H9 (cell line): ENCODE data around the gene TDRD1. TPM values are rescaled to one million over a fixed set of nuclear protein-coding genes. Genes with fewer than 3 reads are reported as not detected.

Experiments
- DNase-seq: peaks from one replicate; pipeline ENCODE4 v3.0.0-alpha.2; 2017
- H2AFZ ChIP-seq: one replicate; pipeline ENCODE4 v1.6.1; 2013; ENCODE audit warnings: mild to moderate bottlenecking, low read length, control low read depth, moderate library complexity
- H2AK5ac ChIP-seq: 2 replicates; pipeline ENCODE4 v1.6.1; 2013; ENCODE audit warnings: low read length, control low read depth, mixed read lengths; ENCODE audit not compliant: insufficient read length
- H2BK120ac ChIP-seq: one replicate; pipeline ENCODE4 v1.6.1; 2013; ENCODE audit warnings: low read depth, mild to moderate bottlenecking, low read length, control low read depth, inconsistent platforms; ENCODE audit not compliant: poor library complexity, severe bottlenecking
- H2BK12ac ChIP-seq: 2 replicates; pipeline ENCODE4 v1.6.1; 2013; ENCODE audit warnings: low read length, control low read depth, mixed read lengths, low read depth; ENCODE audit not compliant: insufficient read length
- H2BK15ac ChIP-seq: 2 replicates; pipeline ENCODE4 v1.6.1; 2013; ENCODE audit warnings: low read depth, low read length, control low read depth
- H2BK20ac ChIP-seq: one replicate; pipeline ENCODE4 v1.6.1; 2013; ENCODE audit warnings: low read depth, mild to moderate bottlenecking, low read length, control low read depth, inconsistent platforms; ENCODE audit not compliant: poor library complexity, severe bottlenecking
- H2BK5ac ChIP-seq: 2 replicates; pipeline ENCODE4 v1.6.1; 2013; ENCODE audit warnings: low read length, control low read depth, mixed read lengths; ENCODE audit not compliant: insufficient read length
- H3K14ac ChIP-seq: 2 replicates; pipeline ENCODE4 v1.6.1; 2013; ENCODE audit warnings: low read length, control low read depth; ENCODE audit not compliant: insufficient read depth
- H3K18ac ChIP-seq: 2 replicates; pipeline ENCODE4 v1.6.1; 2013; ENCODE audit warnings: low read depth, mild to moderate bottlenecking, mixed read lengths, low read length, control low read depth; ENCODE audit not compliant: insufficient read length
- H3K23ac ChIP-seq: 2 replicates; pipeline ENCODE4 v1.6.1; 2013; ENCODE audit warnings: low read length, control low read depth, mixed read lengths, low read depth; ENCODE audit not compliant: insufficient read length
- H3K23me2 ChIP-seq: 2 replicates; pipeline ENCODE4 v1.6.1; 2013; ENCODE audit warnings: low read depth, mild to moderate bottlenecking, mixed read lengths, low read length, control low read depth; ENCODE audit not compliant: insufficient read length, poor library complexity, severe bottlenecking
- H3K27ac ChIP-seq: 2 replicates; pipeline ENCODE4 v1.5.1; 2013; ENCODE audit warnings: low read length, control low read depth, mixed read lengths, low read depth; ENCODE audit not compliant: insufficient read length
- H3K27me3 ChIP-seq: 2 replicates; pipeline ENCODE4 v1.6.1; 2013; ENCODE audit warnings: low read length, control low read depth, inconsistent platforms; ENCODE audit not compliant: insufficient read depth
- H3K4ac ChIP-seq: 2 replicates; pipeline ENCODE4 v1.6.1; 2013; ENCODE audit warnings: low read depth, mild to moderate bottlenecking, control low read depth, inconsistent platforms, low read length, moderate library complexity
- H3K4me1 ChIP-seq: 2 replicates; pipeline ENCODE4 v1.6.1; 2013; ENCODE audit warnings: low read length, control low read depth, inconsistent platforms; ENCODE audit not compliant: insufficient read depth
- H3K4me2 ChIP-seq: 2 replicates; pipeline ENCODE4 v1.6.1; 2013; ENCODE audit warnings: low read length, control low read depth, mixed read lengths; ENCODE audit not compliant: insufficient read length, insufficient read depth
- H3K56ac ChIP-seq: 2 replicates; pipeline ENCODE4 v1.6.1; 2013; ENCODE audit warnings: low read depth, mild to moderate bottlenecking, mixed read lengths, low read length, control low read depth; ENCODE audit not compliant: insufficient read length
- H3K79me1 ChIP-seq: 2 replicates; pipeline ENCODE4 v1.6.1; 2013; ENCODE audit warnings: low read depth, mild to moderate bottlenecking, moderate library complexity, low read length, control low read depth, inconsistent platforms; ENCODE audit not compliant: insufficient read depth, poor library complexity, severe bottlenecking
- H3K79me2 ChIP-seq: 2 replicates; pipeline ENCODE4 v1.6.1; 2013; ENCODE audit warnings: low read length, control low read depth, inconsistent platforms; ENCODE audit not compliant: insufficient read depth
- H3K9ac ChIP-seq: 2 replicates; pipeline ENCODE4 v1.6.1; 2013; ENCODE audit warnings: low read length, control low read depth, mixed read lengths; ENCODE audit not compliant: insufficient read length; ENCODE audit errors: extremely low read depth
- H3K9me3 ChIP-seq: one replicate; pipeline ENCODE4 v1.6.1; 2013; ENCODE audit warnings: low read depth, low read length, inconsistent platforms; ENCODE audit not compliant: control insufficient read depth
- H3T11ph ChIP-seq: one replicate; pipeline ENCODE4 v1.6.1; 2013; ENCODE audit warnings: mild to moderate bottlenecking, low read length, control low read depth, inconsistent platforms
- H4K20me1 ChIP-seq: one replicate; pipeline ENCODE4 v1.6.1; 2013; ENCODE audit not compliant: control insufficient read depth, insufficient read length, insufficient read depth
- H4K5ac ChIP-seq: 2 replicates; pipeline ENCODE4 v1.6.1; 2013; ENCODE audit warnings: low read depth, mild to moderate bottlenecking, mixed read lengths, low read length, control low read depth; ENCODE audit not compliant: insufficient read length
- H4K8ac ChIP-seq: replicated peaks from 2 replicates; pipeline ENCODE4 v1.6.1; 2013; ENCODE audit warnings: low read length, control low read depth, mixed read lengths, low read depth; ENCODE audit not compliant: insufficient read length
- H4K91ac ChIP-seq: 2 replicates; pipeline ENCODE4 v1.6.1; 2013; ENCODE audit warnings: low read depth, mild to moderate bottlenecking, moderate library complexity, mixed read lengths, low read length, control low read depth; ENCODE audit not compliant: insufficient read length
- H3K27ac Mint-ChIP-seq, 3 experiments: 2 replicates in 2 of 3; 3 replicates in 1 of 3; pipeline ENCODE4 v1.8.0; 2020 to 2021; ENCODE audit warnings: mixed read lengths in 3 of 3, mild to moderate bottlenecking in 1 of 3, moderate library complexity in 1 of 3
- H3K27me3 Mint-ChIP-seq: 2 replicates; pipeline ENCODE4 v1.8.0; 2021; ENCODE audit warnings: low read depth, mild to moderate bottlenecking, moderate library complexity, mixed read lengths
- H3K36me3 Mint-ChIP-seq, 3 experiments: 2 replicates in 2 of 3; 3 replicates in 1 of 3; pipeline ENCODE4 v1.8.0; 2020 to 2021; ENCODE audit warnings: low read depth in 3 of 3, mixed read lengths in 3 of 3; ENCODE audit not compliant: insufficient read depth in 1 of 3
- H3K4me1 Mint-ChIP-seq, 2 experiments: 2 replicates each; pipeline ENCODE4 v1.8.0; 2020; ENCODE audit warnings: mixed read lengths in 2 of 2
- H3K4me3 Mint-ChIP-seq, 2 experiments: 2 replicates in 1 of 2; 3 replicates in 1 of 2; pipeline ENCODE4 v1.8.0; 2020 to 2021; ENCODE audit warnings: mild to moderate bottlenecking in 2 of 2, mixed read lengths in 2 of 2, moderate library complexity in 1 of 2
- H3K9me3 Mint-ChIP-seq, 2 experiments: 2 replicates in 1 of 2; 3 replicates in 1 of 2; pipeline ENCODE4 v1.8.0; 2020; ENCODE audit warnings: mild to moderate bottlenecking in 2 of 2, mixed read lengths in 2 of 2, moderate library complexity in 1 of 2
- CTCF ChIP-seq: fragments of 200-600 bp; sonication (generic); conservative IDR thresholded peaks from 3 replicates; pipeline ENCODE4 v1.8.0; 2021; ENCODE audit warnings: antibody characterized with exemption, mild to moderate bottlenecking
- WGBS: extraction: QIAGEN DNeasy Blood & Tissue Kit; methylation state at CpG from one replicate; pipeline ENCODE4 v1.1.7; 2013; ENCODE audit warnings: missing lambda C conversion rate, low lambda C conversion rate, mixed read lengths; ENCODE audit not compliant: insufficient read length; ENCODE audit errors: extremely low coverage; 5-methylcytosine and 5-hydroxymethylcytosine counted together
- total RNA-seq: library from RNA; stranded (reverse); gene quantifications from 2 replicates; pipeline ENCODE4 v1.2.1, GENCODE V29; 2021

Gene TDRD1
- total RNA-seq, 1 experiment from 2014 or later = 0.15 TPM

- H3K4me1 Mint-ChIP-seq = no peaks in the 10 kb centered on the region
- H3K79me2 ChIP-seq = no peaks in the 10 kb centered on the region
- no peak for TF ChIP-seq CTCF
- H3K14ac ChIP-seq = no peak overlapping the region
- no peak overlapping the region for H3K4me3 Mint-ChIP-seq
- no peak overlapping the region for H4K91ac ChIP-seq
- H4K5ac ChIP-seq = no peak overlapping the region
- no peak overlapping the region for H3K4ac ChIP-seq
- H3K9me3 Mint-ChIP-seq = no peaks in the 10 kb centered on the region
- H2BK5ac ChIP-seq = no peak overlapping the region
- no peak overlapping the region for H3K23ac ChIP-seq
- no peak overlapping the region for H3K18ac ChIP-seq
- no peak overlapping the region for H3K27ac ChIP-seq
- H2BK120ac ChIP-seq = no peak overlapping the region
- no peaks in the 10 kb centered on the region for H3K23me2 ChIP-seq
- H4K8ac ChIP-seq = no peak overlapping the region
- no peak overlapping the region for H3T11ph ChIP-seq
- no CpG with 5 or more reads among the region's 3 CpGs for WGBS
- H3K36me3 Mint-ChIP-seq = peaks cover 5 to 43% (median 31%) of the 10 kb centered on the region in 3 experiments; a peak in 6 of 7 replicates
- no peak overlapping the region for H2AFZ ChIP-seq
- no peak overlapping the region for H3K56ac ChIP-seq
- no peak for DNase-seq
- H3K9me3 ChIP-seq = no peaks in the 10 kb centered on the region
- H2BK15ac ChIP-seq = no peak overlapping the region
- H2AK5ac ChIP-seq = no peak overlapping the region
- 0 out of 7 replicates have a peak overlapping the region, but pooled peaks of 1 of the 3 experiments have one; percentile 16 for H3K27ac Mint-ChIP-seq
- H2BK12ac ChIP-seq = no peak overlapping the region
- H3K27me3 ChIP-seq = no peaks in the 10 kb centered on the region
- H3K9ac ChIP-seq = no peak overlapping the region
- no peaks in the 10 kb centered on the region for H3K79me1 ChIP-seq
- no peak overlapping the region for H2BK20ac ChIP-seq
- no peaks in the 10 kb centered on the region for H3K4me1 ChIP-seq
- H3K27me3 Mint-ChIP-seq = no peaks in the 10 kb centered on the region
- no peak overlapping the region for H3K4me2 ChIP-seq
- H4K20me1 ChIP-seq = no peaks in the 10 kb centered on the region
Observed at GRCh38 chr10:114138581-114138980, 40.6 kb upstream of the TDRD1 start.
